Upper lobe of right lung (tissue), 1 donor: ENCODE data around the gene MED27. TPM values are rescaled to one million over a fixed set of nuclear protein-coding genes. Genes with fewer than 3 reads are reported as not detected.

Source experiments
- ATAC-seq: fragments of 200-7000 bp; cut with Tn5 transposase; one replicate; pipeline ENCODE4 v1.9.1; 2020; ENCODE audit warnings: mild to moderate bottlenecking, moderate library complexity
- DNase-seq: peaks from one replicate; pipeline ENCODE4 v3.0.0-alpha.2; 2020
- H3K27ac ChIP-seq: fragments of 200-600 bp; one replicate; pipeline ENCODE4 v1.8.0; 2022
- H3K27me3 ChIP-seq: fragments of 200-600 bp; one replicate; pipeline ENCODE4 v1.8.0; 2022; ENCODE audit warnings: mild to moderate bottlenecking
- H3K36me3 ChIP-seq: fragments of 200-600 bp; one replicate; pipeline ENCODE4 v1.8.0; 2022
- H3K4me1 ChIP-seq: fragments of 200-600 bp; one replicate; pipeline ENCODE4 v1.8.0; 2022
- H3K4me3 ChIP-seq: fragments of 200-600 bp; one replicate; pipeline ENCODE4 v1.8.0; 2022; ENCODE audit warnings: mild to moderate bottlenecking
- H3K9me3 ChIP-seq: fragments of 200-600 bp; one replicate; pipeline ENCODE4 v1.8.0; 2022
- CTCF ChIP-seq: fragments of 200-600 bp; IDR thresholded peaks from one replicate; pipeline ENCODE4 v1.8.0; 2022; ENCODE audit warnings: antibody characterized with exemption
- intact Hi-C: fragments of 100-400 bp; cut with DNase I; formaldehyde crosslinking; loops from one replicate; pipeline ENCODE4 v1.11.0; 2022
- total RNA-seq: library from RNA; stranded (reverse); fragmentation: NEBNext Ultra II Directional; extraction: Animal tissue kit (Norgen Biotek cat#: 25700); gene quantifications from one replicate; pipeline ENCODE4 v1.2.1, GENCODE V29; 2021
- donor health status: DM: no; HTN: yes; CAD: no; lungs with severe emphysema.

The MED27 gene
- total RNA-seq, 1 donor from 2014 or later: 14.2 TPM

- no peaks in the 10 kb centered on the region for H3K9me3 ChIP-seq
- no peak for DNase-seq
- ATAC-seq: no peak
- intact Hi-C loops: no loop called here
- no peak for TF ChIP-seq CTCF
- peaks cover 23% of the 10 kb centered on the region for H3K36me3 ChIP-seq
- no peak overlapping the region for H3K4me3 ChIP-seq
- H3K27me3 ChIP-seq: no peaks in the 10 kb centered on the region
- H3K4me1 ChIP-seq: no peaks in the 10 kb centered on the region
- no peak overlapping the region for H3K27ac ChIP-seq
These were observed 221.5 kb downstream of the MED27 start for GRCh38 chr9:131858147-131858546.

- ATAC-seq (no peak), DNase-seq (no peak)
- H3K9me3 ChIP-seq: no peaks in the 10 kb centered on the region
- no peak overlapping the region for H3K4me3 ChIP-seq
- no peak for TF ChIP-seq CTCF
- no peak overlapping the region for H3K27ac ChIP-seq
- H3K27me3 ChIP-seq: no peaks in the 10 kb centered on the region
- no peaks in the 10 kb centered on the region for H3K4me1 ChIP-seq
- intact Hi-C loops: no loop called here
- peaks cover 7% of the 10 kb centered on the region for H3K36me3 ChIP-seq
These were observed 223.6 kb downstream of the MED27 start for GRCh38 chr9:131856105-131856504.

GRCh38 chr9:131854896-131855613, 224.6 kb downstream of the MED27 start:
- ATAC-seq (no peak), DNase-seq (no peak)
- Histone ChIP-seq H3K27me3 (no peaks in the 10 kb centered on the region), H3K27ac (no peak overlapping the region), H3K9me3 (no peaks in the 10 kb centered on the region), H3K4me3 (no peak overlapping the region), H3K36me3 (peaks cover 7% of the 10 kb centered on the region), H3K4me1 (no peaks in the 10 kb centered on the region)
- TF ChIP-seq CTCF: no peak
- intact Hi-C loops: no loop called here

- Histone ChIP-seq H3K4me3 (no peak overlapping the region), H3K36me3 (no peaks in the 10 kb centered on the region), H3K27me3 (no peaks in the 10 kb centered on the region), H3K27ac (no peak overlapping the region), H3K9me3 (no peaks in the 10 kb centered on the region), H3K4me1 (no peaks in the 10 kb centered on the region)
- no peak for DNase-seq
- intact Hi-C loops: no loop called here
- no peak for TF ChIP-seq CTCF
- peak; percentile 37 for ATAC-seq
These were observed 225.3 kb downstream of the MED27 start for GRCh38 chr9:131854334-131854733.

GRCh38 chr9:131853434-131853833, 226.2 kb downstream of the MED27 start:
- TF ChIP-seq CTCF: no peak
- ATAC-seq (no peak), DNase-seq (no peak)
- Histone ChIP-seq H3K27me3 (no peaks in the 10 kb centered on the region), H3K4me3 (no peak overlapping the region), H3K36me3 (no peaks in the 10 kb centered on the region), H3K27ac (no peak overlapping the region), H3K4me1 (no peaks in the 10 kb centered on the region), H3K9me3 (no peaks in the 10 kb centered on the region)
- intact Hi-C loops: no loop called here

GRCh38 chr9:131851414-131851813, 228.3 kb downstream of the MED27 start:
- Histone ChIP-seq H3K4me1 (no peaks in the 10 kb centered on the region), H3K27me3 (no peaks in the 10 kb centered on the region), H3K9me3 (no peaks in the 10 kb centered on the region), H3K36me3 (no peaks in the 10 kb centered on the region), H3K4me3 (no peak overlapping the region), H3K27ac (no peak overlapping the region)
- TF ChIP-seq CTCF: no peak
- DNase-seq (no peak), ATAC-seq (no peak)
- intact Hi-C loops: no loop called here
